Peyer's patch (tissue), 4 donors: ENCODE data around the gene MAP2.

Source experiments
- POLR2A ChIP-seq, 2 donors: fragments of 450-650 bp; IDR thresholded peaks; one replicate each; pipeline ENCODE4 v1.5.1; 2017; ENCODE audit warnings: antibody characterized with exemption in 2 of 2, mild to moderate bottlenecking in 2 of 2, moderate library complexity in 2 of 2
- TF ChIP-seq, protein P1 (sequence below), 6 experiments: fragments of 450-650 bp in 4 of 6; fragments of 200-600 bp in 2 of 6; sonication (generic) in 1 of 6; IDR thresholded peaks; one replicate each; pipeline ENCODE4 v1.5.1; 2017 to 2019; ENCODE audit warnings: antibody characterized with exemption in 6 of 6, mild to moderate bottlenecking in 3 of 6, moderate library complexity in 1 of 6

- TF ChIP-seq, protein P1, sequence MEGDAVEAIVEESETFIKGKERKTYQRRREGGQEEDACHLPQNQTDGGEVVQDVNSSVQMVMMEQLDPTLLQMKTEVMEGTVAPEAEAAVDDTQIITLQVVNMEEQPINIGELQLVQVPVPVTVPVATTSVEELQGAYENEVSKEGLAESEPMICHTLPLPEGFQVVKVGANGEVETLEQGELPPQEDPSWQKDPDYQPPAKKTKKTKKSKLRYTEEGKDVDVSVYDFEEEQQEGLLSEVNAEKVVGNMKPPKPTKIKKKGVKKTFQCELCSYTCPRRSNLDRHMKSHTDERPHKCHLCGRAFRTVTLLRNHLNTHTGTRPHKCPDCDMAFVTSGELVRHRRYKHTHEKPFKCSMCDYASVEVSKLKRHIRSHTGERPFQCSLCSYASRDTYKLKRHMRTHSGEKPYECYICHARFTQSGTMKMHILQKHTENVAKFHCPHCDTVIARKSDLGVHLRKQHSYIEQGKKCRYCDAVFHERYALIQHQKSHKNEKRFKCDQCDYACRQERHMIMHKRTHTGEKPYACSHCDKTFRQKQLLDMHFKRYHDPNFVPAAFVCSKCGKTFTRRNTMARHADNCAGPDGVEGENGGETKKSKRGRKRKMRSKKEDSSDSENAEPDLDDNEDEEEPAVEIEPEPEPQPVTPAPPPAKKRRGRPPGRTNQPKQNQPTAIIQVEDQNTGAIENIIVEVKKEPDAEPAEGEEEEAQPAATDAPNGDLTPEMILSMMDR (IDR thresholded peaks at IDR 0.05): no peak
- no peak for TF ChIP-seq POLR2A (IDR thresholded peaks at IDR 0.05)
Observed at GRCh38 chr2:209582281-209582680, 158.4 kb downstream of the MAP2 start.
